Osteoblast (primary cell): ENCODE data around the gene PCDHA10. TPM values are rescaled to one million over a fixed set of nuclear protein-coding genes. Genes with fewer than 3 reads are reported as not detected.

Experiments
- DNase-seq: peaks from one replicate; pipeline ENCODE4 v3.0.0; 2011; ENCODE audit warnings: low spot score, mixed read lengths; ENCODE audit not compliant: insufficient read length; ENCODE audit errors: missing footprints
- H2AFZ ChIP-seq: 2 replicates; pipeline ENCODE4 v1.6.0; 2011; ENCODE audit warnings: mild to moderate bottlenecking, low read length
- H3K27ac ChIP-seq: 2 replicates; pipeline ENCODE4 v1.5.1; 2011; ENCODE audit warnings: mild to moderate bottlenecking, low read depth, low read length, moderate library complexity
- H3K27me3 ChIP-seq: 2 replicates; pipeline ENCODE4 v1.6.0; 2012; ENCODE audit warnings: mild to moderate bottlenecking, control low read depth, inconsistent platforms, low read length, moderate library complexity; ENCODE audit not compliant: insufficient read depth
- H3K36me3 ChIP-seq: 2 replicates; pipeline ENCODE4 v1.5.1; 2011; ENCODE audit warnings: mild to moderate bottlenecking, low read length, control low read depth, moderate library complexity; ENCODE audit not compliant: insufficient read depth
- H3K4me1 ChIP-seq: 2 replicates; pipeline ENCODE4 v1.5.1; 2011; ENCODE audit warnings: mild to moderate bottlenecking, low read length, control low read depth, moderate library complexity; ENCODE audit not compliant: insufficient read depth
- H3K4me2 ChIP-seq: 2 replicates; pipeline ENCODE4 v1.6.0; 2011; ENCODE audit warnings: mild to moderate bottlenecking, low read length; ENCODE audit not compliant: insufficient read depth
- H3K4me3 ChIP-seq: fragments of 200-600 bp; sonication (generic); 3 replicates; pipeline ENCODE4 v1.5.1; 2012; ENCODE audit warnings: mild to moderate bottlenecking, low read length, inconsistent platforms; ENCODE audit not compliant: insufficient read depth
- H3K79me2 ChIP-seq: 2 replicates; pipeline ENCODE4 v1.6.0; 2012; ENCODE audit warnings: mild to moderate bottlenecking, low read length, control low read depth, inconsistent platforms; ENCODE audit not compliant: insufficient read depth
- H3K9me3 ChIP-seq: 2 replicates; pipeline ENCODE4 v1.5.1; 2011; ENCODE audit warnings: low read depth, low read length, control low read depth
- H4K20me1 ChIP-seq: 2 replicates; pipeline ENCODE4 v1.6.0; 2012; ENCODE audit warnings: mild to moderate bottlenecking, low read length, control low read depth; ENCODE audit not compliant: insufficient read depth
- CTCF ChIP-seq: IDR thresholded peaks from 2 replicates; pipeline ENCODE4 v1.5.1; 2011; ENCODE audit warnings: mild to moderate bottlenecking, low read depth, low read length, moderate library complexity; ENCODE audit errors: extremely low read depth
- total RNA-seq: library from RNA; depleted of rRNA; stranded (reverse); fragments of >200 nt; gene quantifications from 2 replicates; pipeline ENCODE4 v1.2.3, GENCODE V29; 2012

PCDHA10 gene
- total RNA-seq, 1 donor = 0.36 TPM

GRCh38 chr5:140881889-140882590, 26.3 kb downstream of the PCDHA10 start, which contains the start of gene PCDHA13:
TSS of gene PCDHA13 (plus strand) at chr5:140882124. CDS start at chr5:140882269, 145 bp downstream.
- H3K79me2 ChIP-seq = no peaks in the 10 kb centered on the region
- no peaks in the 10 kb centered on the region for H4K20me1 ChIP-seq
- no peak within 1 kb of the TSS for H2AFZ ChIP-seq
- peak; percentile 54 for DNase-seq
- H3K27me3 ChIP-seq = no peaks in the 10 kb centered on the region
- no peak within 1 kb of the TSS for H3K4me2 ChIP-seq
- H3K4me3 ChIP-seq = no peak within 1 kb of the TSS
- H3K9me3 ChIP-seq = no peaks in the 10 kb centered on the region
- H3K4me1 ChIP-seq = no peaks in the 10 kb centered on the region
- H3K27ac ChIP-seq = no peak within 1 kb of the TSS
- H3K36me3 ChIP-seq = no peaks in the 10 kb centered on the region
- TF ChIP-seq CTCF = peak; percentile 5

- no peaks in the 10 kb centered on the region for H3K9me3 ChIP-seq
Observed at GRCh38 chr5:140882591-140882899, 26.8 kb downstream of the PCDHA10 start.

GRCh38 chr5:140883373-140883772, 27.7 kb downstream of the PCDHA10 start:
- DNase-seq = peak; percentile 27
- Histone ChIP-seq H3K36me3 (no peaks in the 10 kb centered on the region), H3K79me2 (no peaks in the 10 kb centered on the region), H4K20me1 (no peaks in the 10 kb centered on the region), H3K27ac (no peak overlapping the region), H3K4me3 (no peak overlapping the region), H3K9me3 (no peaks in the 10 kb centered on the region), H2AFZ (no peak overlapping the region), H3K4me2 (no peak overlapping the region), H3K4me1 (no peaks in the 10 kb centered on the region), H3K27me3 (no peaks in the 10 kb centered on the region)
- no peak for TF ChIP-seq CTCF

More at GRCh38 chr5:140882591-140882899, 26.8 kb downstream of the PCDHA10 start:
- H3K27me3 ChIP-seq = no peaks in the 10 kb centered on the region
- TF ChIP-seq CTCF = no peak
- no peak overlapping the region for H2AFZ ChIP-seq
- no peak overlapping the region for H3K4me3 ChIP-seq
- H3K79me2 ChIP-seq = no peaks in the 10 kb centered on the region
- no peak overlapping the region for H3K27ac ChIP-seq
- no peaks in the 10 kb centered on the region for H4K20me1 ChIP-seq
- H3K4me2 ChIP-seq = no peak overlapping the region
- H3K4me1 ChIP-seq = no peaks in the 10 kb centered on the region
- H3K36me3 ChIP-seq = no peaks in the 10 kb centered on the region
- DNase-seq = no peak

GRCh38 chr5:140883927-140884697, 28.4 kb downstream of the PCDHA10 start:
- H3K4me3 ChIP-seq = no peak overlapping the region
- no peaks in the 10 kb centered on the region for H3K36me3 ChIP-seq
- H3K4me2 ChIP-seq = no peak overlapping the region
- no peaks in the 10 kb centered on the region for H3K27me3 ChIP-seq
- DNase-seq = peak; percentile 19
- H2AFZ ChIP-seq = no peak overlapping the region
- TF ChIP-seq CTCF = no peak
- no peaks in the 10 kb centered on the region for H4K20me1 ChIP-seq
- no peaks in the 10 kb centered on the region for H3K4me1 ChIP-seq
- H3K27ac ChIP-seq = no peak overlapping the region
- no peaks in the 10 kb centered on the region for H3K9me3 ChIP-seq
- H3K79me2 ChIP-seq = no peaks in the 10 kb centered on the region
